OCI-LY7 (cell line): ENCODE data around the gene CRTC1.

Experiments
- EZH2phosphoT487 ChIP-seq: fragments of 200-600 bp; sonication (generic); IDR thresholded peaks from 2 replicates; pipeline ENCODE4 v1.6.1; 2018; ENCODE audit warnings: low read depth, borderline replicate concordance, mild to moderate bottlenecking, mixed run types, antibody characterized with exemption, low read length, moderate library complexity, mixed read lengths
- TF ChIP-seq, protein P1 (sequence below): fragments of 200-600 bp; sonication (generic); conservative IDR thresholded peaks from 2 replicates; pipeline ENCODE4 v1.5.1; 2014; ENCODE audit warnings: mild to moderate bottlenecking, antibody characterized with exemption, low read length, moderate library complexity, mixed read lengths

GRCh38 chr19:18770663-18771327 lies 87.3 kb downstream of the CRTC1 start:
- TF ChIP-seq, protein P1, sequence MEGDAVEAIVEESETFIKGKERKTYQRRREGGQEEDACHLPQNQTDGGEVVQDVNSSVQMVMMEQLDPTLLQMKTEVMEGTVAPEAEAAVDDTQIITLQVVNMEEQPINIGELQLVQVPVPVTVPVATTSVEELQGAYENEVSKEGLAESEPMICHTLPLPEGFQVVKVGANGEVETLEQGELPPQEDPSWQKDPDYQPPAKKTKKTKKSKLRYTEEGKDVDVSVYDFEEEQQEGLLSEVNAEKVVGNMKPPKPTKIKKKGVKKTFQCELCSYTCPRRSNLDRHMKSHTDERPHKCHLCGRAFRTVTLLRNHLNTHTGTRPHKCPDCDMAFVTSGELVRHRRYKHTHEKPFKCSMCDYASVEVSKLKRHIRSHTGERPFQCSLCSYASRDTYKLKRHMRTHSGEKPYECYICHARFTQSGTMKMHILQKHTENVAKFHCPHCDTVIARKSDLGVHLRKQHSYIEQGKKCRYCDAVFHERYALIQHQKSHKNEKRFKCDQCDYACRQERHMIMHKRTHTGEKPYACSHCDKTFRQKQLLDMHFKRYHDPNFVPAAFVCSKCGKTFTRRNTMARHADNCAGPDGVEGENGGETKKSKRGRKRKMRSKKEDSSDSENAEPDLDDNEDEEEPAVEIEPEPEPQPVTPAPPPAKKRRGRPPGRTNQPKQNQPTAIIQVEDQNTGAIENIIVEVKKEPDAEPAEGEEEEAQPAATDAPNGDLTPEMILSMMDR: no peak
- TF ChIP-seq EZH2phosphoT487: no peak
